Measurements from ENCODE around the gene NTM.

DNA sequence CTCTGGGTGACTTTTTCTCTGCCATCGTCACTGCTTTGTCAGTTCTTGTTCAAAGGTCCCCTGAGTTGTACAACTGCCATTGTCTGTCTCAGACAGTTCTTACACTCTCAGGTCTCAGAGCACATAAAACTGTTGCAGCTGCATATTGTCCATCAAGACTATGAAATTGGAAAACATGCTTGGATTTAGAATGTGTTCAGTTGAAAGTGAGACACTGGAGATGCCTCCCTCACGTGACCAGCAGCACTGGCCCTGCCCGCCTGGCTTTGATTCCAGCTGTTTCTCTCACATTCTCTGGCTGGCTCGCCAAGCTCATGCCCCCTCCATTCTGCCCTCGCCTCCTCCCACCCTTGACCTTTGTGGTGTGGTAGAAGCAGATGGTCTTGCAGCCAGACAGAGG is 244.2 kb downstream of the NTM start:
- no peak for TF ChIP-seq CTCF (IDR thresholded peaks at IDR 0.05)
- no peak for TF ChIP-seq POLR2AphosphoS5 (IDR thresholded peaks at IDR 0.05)
- TF ChIP-seq EP300 (IDR thresholded peaks at IDR 0.05; ENCODE audit: low read depth), result no peak
- no peak for TF ChIP-seq POLR2A (IDR thresholded peaks at IDR 0.05)

Measured in transverse colon (tissue), 4 donors.